Heart right ventricle (tissue), 16 donors: ENCODE results near the gene ATG4C. TPM values are rescaled to one million over a fixed set of nuclear protein-coding genes. Genes with fewer than 3 reads are reported as not detected.

Experiments used
- ATAC-seq, 8 donors: fragments of 200-7000 bp; cut with Tn5 transposase; one replicate each; pipeline ENCODE4 v1.9.1; 2020; ENCODE audit warnings: mild to moderate bottlenecking in 8 of 8, moderate library complexity in 8 of 8, moderate number of reproducible peaks in 1 of 8
- DNase-seq, 2 donors: peaks; one replicate each; pipeline ENCODE4 v3.0.0-alpha.2; 2020
- H3K27ac ChIP-seq, 10 donors: fragments of 200-600 bp; sonication (generic) in 2 of 10; one replicate each; pipeline versions ENCODE4 v1.5.0 to v1.8.0; 2020 to 2022; ENCODE audit warnings: mild to moderate bottlenecking in 3 of 10
- H3K27me3 ChIP-seq, 7 donors: fragments of 200-600 bp; one replicate each; pipeline ENCODE4 v1.8.0; 2021 to 2022; ENCODE audit warnings: mild to moderate bottlenecking in 2 of 7
- H3K36me3 ChIP-seq, 9 donors: fragments of 200-600 bp; sonication (generic) in 1 of 9; one replicate each; pipeline versions ENCODE4 v1.5.0 to v1.8.0; 2020 to 2022; ENCODE audit warnings: mild to moderate bottlenecking in 2 of 9
- H3K4me1 ChIP-seq, 9 donors: fragments of 200-600 bp; sonication (generic) in 1 of 9; one replicate each; pipeline versions ENCODE4 v1.5.0 to v1.8.0; 2020 to 2022; ENCODE audit warnings: mild to moderate bottlenecking in 4 of 9
- H3K4me3 ChIP-seq, 10 donors: fragments of 200-600 bp; sonication (generic) in 2 of 10; one replicate each; pipeline versions ENCODE4 v1.5.0 to v1.8.0; 2020 to 2022; ENCODE audit warnings: mild to moderate bottlenecking in 7 of 10, moderate library complexity in 2 of 10
- H3K9me3 ChIP-seq, 11 donors: fragments of 200-600 bp in 10 of 11; sonication (generic) in 2 of 11; one replicate each; pipeline versions ENCODE4 v1.5.0 to v1.8.0; 2013 to 2022; ENCODE audit warnings: mild to moderate bottlenecking in 2 of 11, control low read depth in 1 of 11, moderate library complexity in 1 of 11
- intact Hi-C, 10 donors: fragments of 100-400 bp; cut with DNase I; formaldehyde crosslinking; loops; one replicate each; pipeline versions ENCODE4 v1.11.1 to v1.14.2; 2022
- polyA plus RNA-seq, 2 donors: library from polyadenylated mRNA; stranded (reverse); fragments of 200-250 nt; gene quantifications; one replicate each; pipeline ENCODE4 v1.2.3, GENCODE V29; 2013
- total RNA-seq, 10 donors: library from RNA; stranded (reverse); fragmentation: NEBNext Ultra II Directional in 3 of 10; extraction: Animal tissue kit (Norgen Biotek cat#: 25700) in 3 of 10; gene quantifications; one replicate each; pipeline versions ENCODE4 v1.2.1 to v1.2.4, GENCODE V29; 2021 to 2023
- TF ChIP-seq, protein P1 (sequence below), 9 donors: fragments of 200-600 bp; sonication (generic) in 2 of 9; IDR thresholded peaks; one replicate each; pipeline versions ENCODE4 v1.5.0 to v1.8.0; 2021 to 2022; ENCODE audit warnings: antibody characterized with exemption in 9 of 9, mild to moderate bottlenecking in 5 of 9, moderate library complexity in 1 of 9
- donor health status: Arrhythmogenic right ventricular cardiomyopathy.
- donor health status: ischemic (EF 13 %, LVEDD 7.1; RV severe dilation, severe dysfunction).
- donor health status: healthy with polysubstance abuse.
- donor health status: DM: no; HTN: yes; CAD: no.
- donor health status: DM: no; HTN: no; CAD: no.
- donor health status: ischemic (EF 25% LVEDD 6.9; RV normal size, moderate dysfunction).
- donor health status: ischemic (EF 25% LVEDD 5.7; RV mildly dilated, moderate dysfunction).
- donor health status: healthy.
- donor health status: DM: yes; HTN: yes; CAD: no.
- donor health status: Ischemic cardiomyopathy.
- donor health status: ischemic (EF 35%, LVEDD 5.7; RV mildly dilated, moderate dysfunction).
- donor health status: nonischemic (EF 11% LVEDD 7.7; RV severe dilation, severe dysfunction).
- donor health status: DM: yes; HTN: yes; CAD: no.
- donor health status: PGD.
- donor health status: ischemic (EF 29% LVEDD 5.4; RV normal size, mild dysfunction).
- donor health status: nonischemic (EF 23%, LVEDD 6.1; RV moderate dilation, normal function).

The ATG4C gene
- total and polyA plus RNA-seq, 12 donors, result 4.2 to 17.9 (median 8.7) TPM

DNA sequence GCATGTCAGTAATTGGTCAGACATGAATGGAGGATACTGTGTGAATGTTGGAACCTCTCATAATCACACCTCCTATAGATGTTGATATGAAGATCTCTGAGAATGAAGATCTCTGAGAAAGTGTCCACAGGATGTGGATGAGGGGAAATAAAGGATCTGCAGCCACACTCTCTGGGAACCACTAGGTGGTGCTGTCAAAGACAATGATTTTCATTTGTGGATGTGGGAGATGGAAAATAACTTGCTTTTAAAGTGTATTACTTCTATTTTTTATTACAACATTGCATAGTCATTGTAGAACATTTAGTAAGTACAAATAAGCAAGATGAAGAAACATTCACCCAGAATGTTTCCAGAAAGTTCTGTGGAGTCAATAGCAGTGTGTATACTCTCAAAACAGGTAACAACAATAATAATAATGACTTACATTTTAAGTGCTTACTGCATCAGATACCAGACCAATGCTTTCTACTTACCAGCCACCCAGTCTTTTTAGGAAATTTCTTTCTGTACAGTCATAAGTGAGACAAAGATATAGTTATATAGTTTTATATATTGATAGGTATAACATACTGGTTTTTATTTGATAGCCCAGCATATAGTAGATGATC, 128.2 kb downstream of the ATG4C start:
- no peak for DNase-seq
- no peaks in the 10 kb centered on the region for H3K4me1 ChIP-seq
- H3K27ac ChIP-seq, result no peak overlapping the region
- H3K36me3 ChIP-seq, result no peaks in the 10 kb centered on the region
- TF ChIP-seq, protein P1, sequence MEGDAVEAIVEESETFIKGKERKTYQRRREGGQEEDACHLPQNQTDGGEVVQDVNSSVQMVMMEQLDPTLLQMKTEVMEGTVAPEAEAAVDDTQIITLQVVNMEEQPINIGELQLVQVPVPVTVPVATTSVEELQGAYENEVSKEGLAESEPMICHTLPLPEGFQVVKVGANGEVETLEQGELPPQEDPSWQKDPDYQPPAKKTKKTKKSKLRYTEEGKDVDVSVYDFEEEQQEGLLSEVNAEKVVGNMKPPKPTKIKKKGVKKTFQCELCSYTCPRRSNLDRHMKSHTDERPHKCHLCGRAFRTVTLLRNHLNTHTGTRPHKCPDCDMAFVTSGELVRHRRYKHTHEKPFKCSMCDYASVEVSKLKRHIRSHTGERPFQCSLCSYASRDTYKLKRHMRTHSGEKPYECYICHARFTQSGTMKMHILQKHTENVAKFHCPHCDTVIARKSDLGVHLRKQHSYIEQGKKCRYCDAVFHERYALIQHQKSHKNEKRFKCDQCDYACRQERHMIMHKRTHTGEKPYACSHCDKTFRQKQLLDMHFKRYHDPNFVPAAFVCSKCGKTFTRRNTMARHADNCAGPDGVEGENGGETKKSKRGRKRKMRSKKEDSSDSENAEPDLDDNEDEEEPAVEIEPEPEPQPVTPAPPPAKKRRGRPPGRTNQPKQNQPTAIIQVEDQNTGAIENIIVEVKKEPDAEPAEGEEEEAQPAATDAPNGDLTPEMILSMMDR (IDR thresholded peaks at IDR 0.05), result peak in 7 of 9 donors; percentile 39 to 61 (median 44)
- no peaks in the 10 kb centered on the region for H3K9me3 ChIP-seq
- peaks cover 0 to 31% (median 9%) of the 10 kb centered on the region in 7 donors for H3K27me3 ChIP-seq
- ATAC-seq, result no peak
- intact Hi-C loops, result no loop called here
- no peak overlapping the region for H3K4me3 ChIP-seq

Other genes starting within 250 kb of the ATG4C start
- gene ANGPTL3, start 186.6 kb upstream of the ATG4C start, total RNA-seq, result not detected
- not detected for gene ANGPTL3, start 186.6 kb upstream of the ATG4C start, polyA plus RNA-seq
- gene DOCK7, start 95.7 kb upstream of the ATG4C start, total RNA-seq, result 10 to 100 TPM in 7 of 10 donors, 1 to 10 TPM in 3; 8.6 to 17.1 (median 11.4) TPM
- 1 to 10 TPM; 3.5 to 5.0 TPM for gene DOCK7, start 95.7 kb upstream of the ATG4C start, polyA plus RNA-seq